ENCODE data around the gene SPATA2L.

DNA sequence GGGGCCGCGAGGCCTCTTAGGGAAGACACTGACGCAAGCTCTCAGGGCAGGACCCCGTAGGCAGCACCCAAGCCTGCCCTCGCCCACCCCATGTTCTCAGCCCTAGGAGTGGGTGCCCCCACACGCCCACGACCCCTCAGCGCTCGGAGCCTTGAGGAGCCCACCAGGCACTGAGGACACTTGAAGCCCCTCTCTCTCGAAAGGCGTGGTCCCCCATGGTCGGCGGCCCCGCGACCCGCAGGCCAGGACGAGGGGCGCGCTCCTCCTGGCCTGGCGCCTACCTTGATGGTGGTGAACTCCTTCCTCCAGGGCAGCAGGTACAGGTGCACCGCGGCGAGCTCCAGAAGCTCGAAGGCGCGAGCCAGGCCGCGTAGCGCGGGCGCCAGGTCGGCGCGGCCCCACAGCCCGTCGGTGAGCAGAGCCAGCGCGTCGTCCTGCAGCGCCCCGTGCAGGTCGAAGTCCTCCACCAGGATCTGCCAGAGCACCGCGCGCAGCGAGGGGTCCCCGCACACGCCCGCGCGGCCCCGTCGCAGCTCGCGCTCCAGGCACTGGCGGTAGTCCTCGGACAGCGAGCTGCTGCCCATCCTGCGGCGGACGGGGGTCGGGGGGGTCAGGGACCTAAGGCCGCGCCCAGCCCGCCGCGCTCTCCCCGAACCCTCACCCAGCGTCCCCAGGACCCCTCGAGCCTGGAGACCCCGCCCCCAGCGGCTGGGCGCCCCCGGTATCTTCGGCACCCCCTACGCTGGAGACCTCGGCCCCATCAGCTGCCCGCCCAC lies 668 bp downstream of the SPATA2L start:
- no peak for TF ChIP-seq POLR2A (IDR thresholded peaks at IDR 0.05; ENCODE audit: extremely low read depth, insufficient read length)
- TF ChIP-seq, protein P1, sequence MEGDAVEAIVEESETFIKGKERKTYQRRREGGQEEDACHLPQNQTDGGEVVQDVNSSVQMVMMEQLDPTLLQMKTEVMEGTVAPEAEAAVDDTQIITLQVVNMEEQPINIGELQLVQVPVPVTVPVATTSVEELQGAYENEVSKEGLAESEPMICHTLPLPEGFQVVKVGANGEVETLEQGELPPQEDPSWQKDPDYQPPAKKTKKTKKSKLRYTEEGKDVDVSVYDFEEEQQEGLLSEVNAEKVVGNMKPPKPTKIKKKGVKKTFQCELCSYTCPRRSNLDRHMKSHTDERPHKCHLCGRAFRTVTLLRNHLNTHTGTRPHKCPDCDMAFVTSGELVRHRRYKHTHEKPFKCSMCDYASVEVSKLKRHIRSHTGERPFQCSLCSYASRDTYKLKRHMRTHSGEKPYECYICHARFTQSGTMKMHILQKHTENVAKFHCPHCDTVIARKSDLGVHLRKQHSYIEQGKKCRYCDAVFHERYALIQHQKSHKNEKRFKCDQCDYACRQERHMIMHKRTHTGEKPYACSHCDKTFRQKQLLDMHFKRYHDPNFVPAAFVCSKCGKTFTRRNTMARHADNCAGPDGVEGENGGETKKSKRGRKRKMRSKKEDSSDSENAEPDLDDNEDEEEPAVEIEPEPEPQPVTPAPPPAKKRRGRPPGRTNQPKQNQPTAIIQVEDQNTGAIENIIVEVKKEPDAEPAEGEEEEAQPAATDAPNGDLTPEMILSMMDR (IDR thresholded peaks at IDR 0.05; ENCODE audit: low read depth, low read length) = no peak

All from NB4 (cell line).